ENCODE results near the gene ZBTB11. TPM values are rescaled to one million over a fixed set of nuclear protein-coding genes. Genes with fewer than 3 reads are reported as not detected.
"Not testable (repeated sequence)": the region's sequence is repeated elsewhere in the genome, so short reads cannot be mapped to it uniquely, and the experiment has no call there.

Gene ZBTB11
- total RNA-seq, 1 donor from 2014 or later: 17.8 TPM

DNA sequence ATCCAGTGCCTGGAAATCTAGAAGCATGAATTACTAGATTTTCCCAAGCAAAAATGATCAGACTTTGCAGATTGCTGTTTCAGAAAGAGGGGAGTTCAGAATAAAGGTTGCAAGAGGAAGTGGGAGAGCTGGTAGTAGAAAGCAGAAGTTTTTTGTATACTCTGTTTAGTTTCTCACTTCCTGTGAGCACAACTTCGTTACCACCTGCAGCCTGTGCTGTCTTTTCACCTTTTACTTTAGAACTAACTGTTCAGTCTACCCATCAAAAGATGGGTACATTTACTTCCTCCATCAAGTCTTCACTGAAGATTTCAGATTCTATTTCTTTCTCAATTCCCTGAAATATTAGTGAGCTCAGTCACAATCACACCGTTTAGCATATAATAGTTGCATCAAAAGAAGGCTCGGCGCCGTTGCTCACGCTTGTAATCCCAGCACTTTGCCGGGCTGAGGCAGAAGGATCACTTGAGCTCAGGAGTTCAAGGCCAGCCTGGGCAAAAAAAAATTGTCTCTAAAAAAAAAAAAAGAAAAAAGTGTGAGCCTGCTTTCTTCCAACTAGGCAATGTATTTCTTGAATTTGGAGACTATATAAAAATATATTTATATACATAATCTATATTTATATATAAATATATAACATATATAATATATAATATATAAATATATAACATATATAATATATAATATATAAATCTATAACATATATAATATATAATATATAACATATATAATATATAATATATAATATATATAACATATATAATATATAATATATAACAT lies 45.7 kb upstream of the ZBTB11 start:
- no peaks in the 10 kb centered on the region for H3K9me3 Mint-ChIP-seq (ENCODE audit: low read depth)
- H3K27me3 Mint-ChIP-seq: no peaks in the 10 kb centered on the region
- H3K36me3 Mint-ChIP-seq (ENCODE audit: insufficient read depth): no peaks in the 10 kb centered on the region
- no peak for DNase-seq (ENCODE audit: low spot score, unreplicated experiment)
- no peak overlapping the region for H3K27ac Mint-ChIP-seq
- no peak overlapping the region for H3K4me3 Mint-ChIP-seq (ENCODE audit: low read depth)
- H3K4me1 Mint-ChIP-seq (ENCODE audit: low read depth): peaks cover 6% of the 10 kb centered on the region
- TF ChIP-seq, protein P1, sequence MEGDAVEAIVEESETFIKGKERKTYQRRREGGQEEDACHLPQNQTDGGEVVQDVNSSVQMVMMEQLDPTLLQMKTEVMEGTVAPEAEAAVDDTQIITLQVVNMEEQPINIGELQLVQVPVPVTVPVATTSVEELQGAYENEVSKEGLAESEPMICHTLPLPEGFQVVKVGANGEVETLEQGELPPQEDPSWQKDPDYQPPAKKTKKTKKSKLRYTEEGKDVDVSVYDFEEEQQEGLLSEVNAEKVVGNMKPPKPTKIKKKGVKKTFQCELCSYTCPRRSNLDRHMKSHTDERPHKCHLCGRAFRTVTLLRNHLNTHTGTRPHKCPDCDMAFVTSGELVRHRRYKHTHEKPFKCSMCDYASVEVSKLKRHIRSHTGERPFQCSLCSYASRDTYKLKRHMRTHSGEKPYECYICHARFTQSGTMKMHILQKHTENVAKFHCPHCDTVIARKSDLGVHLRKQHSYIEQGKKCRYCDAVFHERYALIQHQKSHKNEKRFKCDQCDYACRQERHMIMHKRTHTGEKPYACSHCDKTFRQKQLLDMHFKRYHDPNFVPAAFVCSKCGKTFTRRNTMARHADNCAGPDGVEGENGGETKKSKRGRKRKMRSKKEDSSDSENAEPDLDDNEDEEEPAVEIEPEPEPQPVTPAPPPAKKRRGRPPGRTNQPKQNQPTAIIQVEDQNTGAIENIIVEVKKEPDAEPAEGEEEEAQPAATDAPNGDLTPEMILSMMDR (IDR thresholded peaks at IDR 0.05; ENCODE audit: unreplicated experiment): no peak

DNA sequence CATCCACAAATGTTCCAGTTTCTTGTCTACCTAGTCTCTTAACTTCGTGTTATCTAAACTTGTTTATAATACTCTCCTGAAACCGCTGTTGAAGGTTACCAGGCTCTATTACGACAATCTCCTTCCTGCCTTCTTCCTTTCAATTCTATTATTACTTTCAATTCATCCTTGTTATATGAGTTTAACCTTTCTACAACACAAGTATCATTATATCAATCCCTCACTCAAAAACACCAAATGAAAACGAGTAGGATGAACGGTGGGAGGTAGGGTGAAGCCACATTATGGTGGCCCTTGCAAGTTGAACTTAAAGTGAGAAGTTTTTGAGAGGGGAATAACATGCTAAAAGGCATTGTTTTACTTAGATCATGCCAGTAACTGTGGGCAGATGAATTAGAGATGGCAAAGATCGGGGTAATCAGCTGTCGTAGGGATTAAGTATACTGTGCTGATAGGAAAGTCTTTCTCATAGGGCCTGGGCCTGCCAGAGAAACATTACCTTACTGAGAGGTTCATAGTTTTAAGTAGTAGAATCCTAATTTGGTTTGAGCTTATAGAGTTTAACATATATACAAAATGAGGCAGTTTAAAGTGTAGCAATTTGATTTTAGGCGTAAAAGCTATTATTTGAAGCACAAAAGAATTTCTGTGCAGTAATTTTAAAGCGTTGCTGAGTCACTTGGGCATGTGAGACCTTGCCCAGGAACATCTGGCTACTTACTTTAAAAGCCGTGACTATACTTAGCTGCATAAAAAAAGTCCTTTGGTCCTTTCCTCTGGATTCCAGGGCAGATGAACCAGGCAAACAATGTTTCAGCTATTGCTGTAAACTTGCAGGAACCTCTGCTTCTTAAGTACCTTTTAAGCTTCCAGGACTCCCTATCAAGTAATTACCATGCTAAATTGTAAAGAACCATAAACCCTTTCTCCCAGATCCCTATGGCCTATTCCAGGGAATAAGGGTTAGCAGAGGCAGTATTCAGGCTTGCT lies 44.2 kb upstream of the ZBTB11 start:
- no peak overlapping the region for H3K27ac Mint-ChIP-seq
- peaks cover 6% of the 10 kb centered on the region for H3K4me1 Mint-ChIP-seq (ENCODE audit: low read depth)
- TF ChIP-seq, protein P1 (IDR thresholded peaks at IDR 0.05; ENCODE audit: unreplicated experiment): no peak
- no peak for DNase-seq (ENCODE audit: low spot score, unreplicated experiment)
- no peaks in the 10 kb centered on the region for H3K36me3 Mint-ChIP-seq (ENCODE audit: insufficient read depth)
- no peaks in the 10 kb centered on the region for H3K9me3 Mint-ChIP-seq (ENCODE audit: low read depth)
- no peak overlapping the region for H3K4me3 Mint-ChIP-seq (ENCODE audit: low read depth)
- no peaks in the 10 kb centered on the region for H3K27me3 Mint-ChIP-seq

DNA sequence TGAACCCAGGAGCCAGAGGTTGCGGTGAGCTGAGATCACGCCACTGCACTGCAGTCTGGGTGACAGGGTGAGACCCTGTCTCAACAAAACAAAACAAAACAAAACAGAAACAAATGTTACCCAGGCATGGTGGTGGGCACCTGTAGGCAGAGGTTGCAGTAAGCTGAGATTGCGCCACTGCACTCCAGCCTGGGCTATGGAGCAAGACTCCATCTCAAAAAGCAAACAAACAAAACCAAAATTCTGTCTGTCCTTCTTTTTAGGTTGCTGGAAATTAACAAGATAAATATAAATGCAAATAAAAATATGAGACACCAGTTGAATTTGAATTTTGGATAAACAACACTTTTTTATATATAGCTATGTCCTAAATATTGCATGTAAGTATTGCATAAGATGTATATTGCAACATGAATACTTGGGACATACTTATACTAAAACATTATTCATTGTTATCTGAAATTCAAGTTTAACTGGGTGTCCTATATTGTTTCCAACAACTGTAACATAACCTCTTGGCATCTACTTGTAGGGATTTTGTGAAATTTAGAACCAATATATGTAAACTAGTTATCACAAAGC lies 42.8 kb upstream of the ZBTB11 start:
- Mint-ChIP-seq H3K27me3 (no peaks in the 10 kb centered on the region), H3K9me3 (ENCODE audit: low read depth) (no peaks in the 10 kb centered on the region), H3K36me3 (ENCODE audit: insufficient read depth) (no peaks in the 10 kb centered on the region), H3K4me1 (ENCODE audit: low read depth) (no peaks in the 10 kb centered on the region), H3K27ac (no peak overlapping the region), H3K4me3 (ENCODE audit: low read depth) (no peak overlapping the region)
- no peak for DNase-seq (ENCODE audit: low spot score, unreplicated experiment)
- TF ChIP-seq, protein P1 (IDR thresholded peaks at IDR 0.05; ENCODE audit: unreplicated experiment): no peak

DNA sequence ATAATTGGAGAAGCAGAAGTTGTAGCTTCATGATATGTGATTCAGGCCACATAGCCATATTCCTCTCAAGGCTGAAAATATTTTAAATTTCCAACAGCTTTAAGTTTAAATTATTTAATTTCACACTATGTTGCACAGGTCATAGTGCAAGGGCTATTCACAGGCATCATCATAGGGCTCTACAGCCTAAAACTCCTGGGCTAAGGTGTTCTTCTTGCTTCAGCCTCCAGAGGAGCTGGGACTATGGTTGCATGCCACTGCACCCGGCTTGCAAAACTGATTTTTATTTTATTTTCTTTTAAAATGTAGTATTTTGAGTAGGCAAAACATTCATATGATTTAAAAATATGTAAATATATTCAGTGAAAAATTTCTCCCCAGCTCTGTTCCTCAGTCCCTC lies 41.5 kb upstream of the ZBTB11 start:
- Mint-ChIP-seq H3K4me3 (ENCODE audit: low read depth) (no peak overlapping the region), H3K4me1 (ENCODE audit: low read depth) (no peaks in the 10 kb centered on the region), H3K36me3 (ENCODE audit: insufficient read depth) (no peaks in the 10 kb centered on the region), H3K27ac (no peak overlapping the region), H3K9me3 (ENCODE audit: low read depth) (no peaks in the 10 kb centered on the region), H3K27me3 (no peaks in the 10 kb centered on the region)
- TF ChIP-seq, protein P1 (IDR thresholded peaks at IDR 0.05; ENCODE audit: unreplicated experiment): no peak
- DNase-seq (ENCODE audit: low spot score, unreplicated experiment): no peak

DNA sequence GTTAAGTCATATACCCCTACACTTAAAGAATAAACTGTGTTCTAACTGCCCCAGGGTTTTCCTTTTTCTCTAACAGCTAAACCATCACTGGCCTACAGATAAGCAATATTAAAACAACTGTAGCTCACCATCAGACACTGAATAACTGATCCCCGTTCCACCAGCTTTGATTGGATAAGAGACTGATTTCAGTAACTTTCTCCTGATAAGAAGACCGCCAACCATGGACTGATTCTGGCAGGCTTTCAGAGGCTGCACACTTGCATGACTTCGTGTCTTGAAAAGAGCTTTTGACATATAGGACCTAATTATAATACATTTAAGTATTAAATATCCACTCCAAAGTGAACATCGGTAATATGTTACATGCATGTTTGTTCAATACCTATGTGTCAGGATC lies 32.2 kb upstream of the ZBTB11 start:
- H3K4me3 Mint-ChIP-seq (ENCODE audit: low read depth): no peak overlapping the region
- no peaks in the 10 kb centered on the region for H3K27me3 Mint-ChIP-seq
- TF ChIP-seq, protein P1 (IDR thresholded peaks at IDR 0.05; ENCODE audit: unreplicated experiment): no peak
- no peak for DNase-seq (ENCODE audit: low spot score, unreplicated experiment)
- no peak overlapping the region for H3K27ac Mint-ChIP-seq
- no peaks in the 10 kb centered on the region for H3K4me1 Mint-ChIP-seq (ENCODE audit: low read depth)
- no peaks in the 10 kb centered on the region for H3K36me3 Mint-ChIP-seq (ENCODE audit: insufficient read depth)
- H3K9me3 Mint-ChIP-seq (ENCODE audit: low read depth): no peaks in the 10 kb centered on the region

DNA sequence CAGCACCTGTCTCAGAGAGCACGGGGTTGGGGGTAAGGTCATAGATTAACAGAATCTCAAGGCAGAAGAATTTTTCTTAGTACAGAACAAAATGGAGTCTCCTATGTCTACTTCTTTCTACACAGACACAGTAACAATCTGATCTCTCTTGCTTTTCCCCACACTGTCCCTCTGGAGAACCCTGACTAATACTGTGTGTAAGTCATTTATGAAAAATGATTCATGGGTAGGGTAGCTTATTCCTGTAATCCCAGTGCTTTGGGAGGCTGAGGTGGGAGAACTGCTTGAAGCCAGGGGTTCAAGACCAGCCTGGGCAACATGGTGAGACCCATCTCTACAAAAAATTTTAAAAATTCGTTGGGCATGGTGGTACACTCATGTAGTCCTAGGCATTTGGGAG lies 27.7 kb upstream of the ZBTB11 start:
- not testable (repeated sequence) for H3K4me3 Mint-ChIP-seq (ENCODE audit: low read depth); DNase-seq (ENCODE audit: low spot score, unreplicated experiment); H3K27me3 Mint-ChIP-seq; H3K4me1 Mint-ChIP-seq (ENCODE audit: low read depth); H3K27ac Mint-ChIP-seq; H3K9me3 Mint-ChIP-seq (ENCODE audit: low read depth); H3K36me3 Mint-ChIP-seq (ENCODE audit: insufficient read depth)

Measured in progenitor cell of endocrine pancreas (in vitro differentiated cells).